ENCODE results near the gene MAPK9.

The MAPK9 gene

DNA sequence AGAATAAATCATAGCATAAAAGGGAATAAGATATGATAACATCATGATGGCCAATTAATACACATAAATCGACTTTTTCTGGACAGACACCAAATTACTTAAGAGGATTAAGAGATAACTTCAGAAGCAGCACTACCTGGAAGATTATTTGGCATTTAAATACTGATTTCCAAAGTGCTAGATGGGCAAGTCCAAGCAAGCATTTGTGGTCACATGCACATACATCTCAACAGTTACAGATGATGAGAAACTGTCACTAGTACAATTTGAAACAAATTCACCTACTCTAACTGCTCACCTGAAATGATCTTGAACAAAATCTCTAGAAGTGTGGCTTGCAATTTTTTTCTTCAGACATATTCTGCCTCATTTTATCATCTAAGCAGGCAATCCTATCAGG is 56.0 kb downstream of the MAPK9 start:
- Histone ChIP-seq H2AFZ (ENCODE audit: low read length) (no peak overlapping the region), H3K4me1 (ENCODE audit: control insufficient read depth in 2 of 2, insufficient read depth in 1 of 2, low read depth in 1 of 2, low read length in 2 of 2) (peaks cover 0 to 4% of the 10 kb centered on the region in 2 donors), H3K4ac (ENCODE audit: low read length) (no peak overlapping the region), H3K36me3 (replicated peaks in 1 of 2; ENCODE audit: control insufficient read depth in 2 of 2, insufficient read depth in 2 of 2, low read length in 2 of 2) (peaks cover 10 to 88% of the 10 kb centered on the region in 2 donors), H3K14ac (ENCODE audit: low read length) (no peak overlapping the region), H3K23ac (ENCODE audit: low read depth, low read length, poor library complexity) (no peak overlapping the region), H2BK15ac (ENCODE audit: low read length) (no peak overlapping the region), H3K18ac (ENCODE audit: low read length) (no peak overlapping the region), H3K79me1 (ENCODE audit: low read depth, low read length) (no peaks in the 10 kb centered on the region), H3K9me3 (replicated peaks in 1 of 2; ENCODE audit: control insufficient read depth in 2 of 2, insufficient read depth in 1 of 2, low read depth in 1 of 2, low read length in 2 of 2) (peaks cover 2 to 67% of the 10 kb centered on the region in 2 donors), H2BK120ac (ENCODE audit: low read depth, low read length) (no peak overlapping the region), H3K4me2 (ENCODE audit: insufficient read depth, low read length, poor library complexity, severe bottlenecking) (no peak overlapping the region), H3K27me3 (ENCODE audit: control insufficient read depth in 3 of 3, insufficient read depth in 3 of 3, low read depth in 1 of 3, low read length in 3 of 3) (no peaks in the 10 kb centered on the region), H3K27ac (replicated peaks; ENCODE audit: low read length) (no peak overlapping the region), H2AK5ac (ENCODE audit: low read depth, low read length) (no peak overlapping the region), H2BK5ac (ENCODE audit: low read length) (no peak overlapping the region), H3K9ac (ENCODE audit: low read depth, low read length, poor library complexity) (no peak overlapping the region), H3K4me3 (ENCODE audit: low read length in 2 of 2) (no peak overlapping the region), H4K8ac (ENCODE audit: low read depth, low read length) (no peak overlapping the region), H2BK12ac (ENCODE audit: low read length) (no peak overlapping the region), H4K91ac (ENCODE audit: low read depth, low read length, poor library complexity) (no peak overlapping the region)
- no CpG with 5 or more reads among the region's 1 CpG for WGBS, 2 donors (ENCODE audit: extremely low coverage in 2 of 2, insufficient read length in 2 of 2, insufficient replicate concordance in 1 of 2)
- no peak for DNase-seq (ENCODE audit: low spot score)

DNA sequence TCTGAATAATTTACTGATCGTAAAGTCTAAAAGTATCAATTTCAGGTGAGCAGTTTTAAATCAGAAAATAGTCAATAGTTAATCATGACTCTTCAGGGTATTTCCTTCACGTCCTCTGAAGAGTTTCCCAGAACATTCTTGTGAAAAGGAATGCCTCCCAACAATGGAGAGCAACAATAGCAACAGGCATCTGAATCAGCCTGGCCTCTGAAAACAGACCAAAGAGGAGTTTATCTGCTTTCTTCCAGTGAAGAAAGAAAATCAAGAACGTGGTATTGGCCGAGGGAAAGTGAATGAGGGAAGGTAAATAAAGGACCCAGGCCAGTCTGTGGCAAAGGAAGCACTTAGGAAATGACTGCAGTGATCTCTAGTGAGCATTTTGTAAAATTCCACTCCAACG is 56.8 kb downstream of the MAPK9 start:
- Histone ChIP-seq H4K91ac (ENCODE audit: low read depth, low read length, poor library complexity) (no peak overlapping the region), H3K4me3 (ENCODE audit: low read length in 2 of 2) (no peak overlapping the region), H3K27me3 (ENCODE audit: control insufficient read depth in 3 of 3, insufficient read depth in 3 of 3, low read depth in 1 of 3, low read length in 3 of 3) (no peaks in the 10 kb centered on the region), H4K8ac (ENCODE audit: low read depth, low read length) (no peak overlapping the region), H3K23ac (ENCODE audit: low read depth, low read length, poor library complexity) (no peak overlapping the region), H2BK12ac (ENCODE audit: low read length) (no peak overlapping the region), H2AK5ac (ENCODE audit: low read depth, low read length) (no peak overlapping the region), H3K9me3 (replicated peaks in 1 of 2; ENCODE audit: control insufficient read depth in 2 of 2, insufficient read depth in 1 of 2, low read depth in 1 of 2, low read length in 2 of 2) (peaks cover 2 to 61% of the 10 kb centered on the region in 2 donors), H2BK120ac (ENCODE audit: low read depth, low read length) (no peak overlapping the region), H2BK15ac (ENCODE audit: low read length) (no peak overlapping the region), H3K4me1 (ENCODE audit: control insufficient read depth in 2 of 2, insufficient read depth in 1 of 2, low read depth in 1 of 2, low read length in 2 of 2) (peaks cover 0 to 4% of the 10 kb centered on the region in 2 donors), H2BK5ac (ENCODE audit: low read length) (no peak overlapping the region), H3K27ac (replicated peaks; ENCODE audit: low read length) (peak overlapping the region; percentile 30), H3K4ac (ENCODE audit: low read length) (no peak overlapping the region), H3K14ac (ENCODE audit: low read length) (no peak overlapping the region), H3K9ac (ENCODE audit: low read depth, low read length, poor library complexity) (no peak overlapping the region), H3K4me2 (ENCODE audit: insufficient read depth, low read length, poor library complexity, severe bottlenecking) (no peak overlapping the region), H2AFZ (ENCODE audit: low read length) (no peak overlapping the region), H3K18ac (ENCODE audit: low read length) (no peak overlapping the region), H3K36me3 (replicated peaks in 1 of 2; ENCODE audit: control insufficient read depth in 2 of 2, insufficient read depth in 2 of 2, low read length in 2 of 2) (peaks cover 8 to 80% of the 10 kb centered on the region in 2 donors), H3K79me1 (ENCODE audit: low read depth, low read length) (no peaks in the 10 kb centered on the region)
- WGBS, 2 donors (ENCODE audit: extremely low coverage in 2 of 2, insufficient read length in 2 of 2, insufficient replicate concordance in 1 of 2): no CpG with 5 or more reads among the region's 5 CpGs
- peak; percentile 43 for DNase-seq (ENCODE audit: low spot score)

DNA sequence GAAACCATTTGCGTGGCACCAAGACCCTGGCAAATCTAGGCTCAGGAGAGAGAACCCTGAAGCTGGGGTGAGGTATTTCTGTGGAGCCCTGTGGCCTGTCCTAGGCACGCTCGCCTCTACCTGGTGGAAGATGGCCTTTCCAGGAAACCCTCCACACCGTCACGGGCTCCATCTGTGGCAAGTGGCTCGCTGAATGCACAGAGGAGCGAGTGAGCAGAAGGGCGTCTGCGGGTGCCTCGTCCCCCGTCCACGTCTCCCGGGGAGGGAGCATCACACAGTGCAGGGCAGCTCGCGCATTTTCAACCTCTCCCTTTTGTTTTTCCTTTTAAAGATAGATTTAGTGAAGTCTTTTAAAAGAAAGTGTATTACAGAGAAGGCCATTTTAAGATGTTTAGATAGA is 57.6 kb downstream of the MAPK9 start:
- Histone ChIP-seq H3K27ac (replicated peaks; ENCODE audit: low read length) (no peak overlapping the region), H2AK5ac (ENCODE audit: low read depth, low read length) (no peak overlapping the region), H2BK120ac (ENCODE audit: low read depth, low read length) (no peak overlapping the region), H3K23ac (ENCODE audit: low read depth, low read length, poor library complexity) (no peak overlapping the region), H3K27me3 (ENCODE audit: control insufficient read depth in 3 of 3, insufficient read depth in 3 of 3, low read depth in 1 of 3, low read length in 3 of 3) (no peaks in the 10 kb centered on the region), H3K9me3 (replicated peaks in 1 of 2; ENCODE audit: control insufficient read depth in 2 of 2, insufficient read depth in 1 of 2, low read depth in 1 of 2, low read length in 2 of 2) (peaks cover 2 to 59% of the 10 kb centered on the region in 2 donors), H2BK12ac (ENCODE audit: low read length) (no peak overlapping the region), H3K4me2 (ENCODE audit: insufficient read depth, low read length, poor library complexity, severe bottlenecking) (no peak overlapping the region), H3K36me3 (replicated peaks in 1 of 2; ENCODE audit: control insufficient read depth in 2 of 2, insufficient read depth in 2 of 2, low read length in 2 of 2) (peaks cover 7 to 72% of the 10 kb centered on the region in 2 donors), H4K91ac (ENCODE audit: low read depth, low read length, poor library complexity) (no peak overlapping the region), H2AFZ (ENCODE audit: low read length) (no peak overlapping the region), H3K9ac (ENCODE audit: low read depth, low read length, poor library complexity) (no peak overlapping the region), H3K14ac (ENCODE audit: low read length) (no peak overlapping the region), H3K18ac (ENCODE audit: low read length) (peak overlapping the region; percentile 15), H2BK5ac (ENCODE audit: low read length) (no peak overlapping the region), H3K4me1 (ENCODE audit: control insufficient read depth in 2 of 2, insufficient read depth in 1 of 2, low read depth in 1 of 2, low read length in 2 of 2) (peaks cover 0 to 4% of the 10 kb centered on the region in 2 donors), H3K79me1 (ENCODE audit: low read depth, low read length) (no peaks in the 10 kb centered on the region), H4K8ac (ENCODE audit: low read depth, low read length) (no peak overlapping the region), H3K4me3 (ENCODE audit: low read length in 2 of 2) (no peak overlapping the region), H2BK15ac (ENCODE audit: low read length) (no peak overlapping the region), H3K4ac (ENCODE audit: low read length) (no peak overlapping the region)
- WGBS, 2 donors (ENCODE audit: extremely low coverage in 2 of 2, insufficient read length in 2 of 2, insufficient replicate concordance in 1 of 2): no CpG with 5 or more reads among the region's 15 CpGs
- no peak for DNase-seq (ENCODE audit: low spot score)

DNA sequence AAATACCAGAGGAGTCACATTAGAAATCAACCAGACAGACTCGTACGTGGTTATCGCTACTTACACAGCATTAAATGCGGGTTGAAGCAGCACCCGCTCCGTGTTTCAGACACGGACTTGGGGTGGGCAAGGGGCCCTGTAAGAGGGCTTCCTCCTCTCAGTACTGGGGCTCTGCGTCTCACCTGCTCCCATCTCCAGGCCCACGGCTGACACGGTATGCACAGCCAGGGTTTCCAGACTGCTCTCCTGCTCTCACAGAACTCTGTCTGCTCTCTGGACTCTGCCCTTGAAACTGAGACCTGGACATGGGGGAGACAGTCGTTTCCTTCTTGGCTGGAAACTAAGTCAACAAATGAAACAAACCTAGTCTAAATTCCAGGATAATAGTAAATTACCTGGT is 58.2 kb downstream of the MAPK9 start:
- Histone ChIP-seq H2BK120ac (ENCODE audit: low read depth, low read length) (no peak overlapping the region), H3K36me3 (replicated peaks in 1 of 2; ENCODE audit: control insufficient read depth in 2 of 2, insufficient read depth in 2 of 2, low read length in 2 of 2) (peaks cover 4 to 66% of the 10 kb centered on the region in 2 donors), H3K4me3 (ENCODE audit: low read length in 2 of 2) (no peak overlapping the region)

More for the DNA sequence above, 58.2 kb downstream of the MAPK9 start:
- Histone ChIP-seq H4K8ac (ENCODE audit: low read depth, low read length) (no peak overlapping the region), H3K9me3 (replicated peaks in 1 of 2; ENCODE audit: control insufficient read depth in 2 of 2, insufficient read depth in 1 of 2, low read depth in 1 of 2, low read length in 2 of 2) (peaks cover 2 to 54% of the 10 kb centered on the region in 2 donors), H3K18ac (ENCODE audit: low read length) (no peak overlapping the region), H3K4ac (ENCODE audit: low read length) (no peak overlapping the region), H3K79me1 (ENCODE audit: low read depth, low read length) (no peaks in the 10 kb centered on the region), H3K27me3 (ENCODE audit: control insufficient read depth in 3 of 3, insufficient read depth in 3 of 3, low read depth in 1 of 3, low read length in 3 of 3) (no peaks in the 10 kb centered on the region), H4K91ac (ENCODE audit: low read depth, low read length, poor library complexity) (no peak overlapping the region), H3K27ac (replicated peaks; ENCODE audit: low read length) (no peak overlapping the region), H2BK5ac (ENCODE audit: low read length) (no peak overlapping the region), H2BK12ac (ENCODE audit: low read length) (no peak overlapping the region), H2AK5ac (ENCODE audit: low read depth, low read length) (no peak overlapping the region), H3K9ac (ENCODE audit: low read depth, low read length, poor library complexity) (no peak overlapping the region), H3K4me1 (ENCODE audit: control insufficient read depth in 2 of 2, insufficient read depth in 1 of 2, low read depth in 1 of 2, low read length in 2 of 2) (peaks cover 0 to 4% of the 10 kb centered on the region in 2 donors), H3K4me2 (ENCODE audit: insufficient read depth, low read length, poor library complexity, severe bottlenecking) (no peak overlapping the region), H3K23ac (ENCODE audit: low read depth, low read length, poor library complexity) (no peak overlapping the region), H3K14ac (ENCODE audit: low read length) (no peak overlapping the region), H2AFZ (ENCODE audit: low read length) (no peak overlapping the region), H2BK15ac (ENCODE audit: low read length) (no peak overlapping the region)
- DNase-seq (ENCODE audit: low spot score): no peak
- no CpG with 5 or more reads among the region's 11 CpGs for WGBS, 2 donors (ENCODE audit: extremely low coverage in 2 of 2, insufficient read length in 2 of 2, insufficient replicate concordance in 1 of 2)
